Ovary (tissue), 3 donors: ENCODE data around the gene SPOPL.
"Not testable (repeated sequence)": the region's sequence is repeated elsewhere in the genome, so short reads cannot be mapped to it uniquely, and the experiment has no call there.

Source experiments
- EP300 ChIP-seq: sonication (generic); formaldehyde crosslinking; IDR thresholded peaks from one replicate; pipeline ENCODE4 v1.6.1; 2017; ENCODE audit warnings: antibody characterized with exemption
- TF ChIP-seq, protein P1 (sequence below), 3 donors: fragments of 450-650 bp in 2 of 3; fragments of 200-600 bp in 1 of 3; IDR thresholded peaks; one replicate each; pipeline versions ENCODE4 v1.5.1 to v1.8.0; 2016 to 2022; ENCODE audit warnings: antibody characterized with exemption in 3 of 3, mild to moderate bottlenecking in 1 of 3
- donor health status: DM: no; HTN: no; CAD: no.

DNA sequence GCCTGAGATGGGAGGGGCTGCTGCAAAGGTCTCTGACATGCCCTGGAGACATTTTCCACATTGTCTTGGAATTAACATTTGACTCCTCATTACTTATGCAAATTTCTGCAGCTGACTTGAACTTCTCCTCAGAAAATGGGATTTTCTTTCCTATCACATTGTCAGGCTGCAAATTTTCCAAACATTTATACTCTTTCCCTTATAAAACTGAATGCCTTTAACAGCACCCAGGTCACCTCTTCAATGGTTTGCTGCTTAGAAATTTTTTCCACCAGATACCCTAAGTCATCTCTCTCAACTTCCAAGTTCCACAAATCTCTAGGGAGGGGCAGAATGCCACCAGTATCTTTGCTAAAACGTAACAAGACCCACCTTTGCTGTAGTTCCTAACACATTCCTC is 22.8 kb downstream of the SPOPL start:
- TF ChIP-seq, protein P1, sequence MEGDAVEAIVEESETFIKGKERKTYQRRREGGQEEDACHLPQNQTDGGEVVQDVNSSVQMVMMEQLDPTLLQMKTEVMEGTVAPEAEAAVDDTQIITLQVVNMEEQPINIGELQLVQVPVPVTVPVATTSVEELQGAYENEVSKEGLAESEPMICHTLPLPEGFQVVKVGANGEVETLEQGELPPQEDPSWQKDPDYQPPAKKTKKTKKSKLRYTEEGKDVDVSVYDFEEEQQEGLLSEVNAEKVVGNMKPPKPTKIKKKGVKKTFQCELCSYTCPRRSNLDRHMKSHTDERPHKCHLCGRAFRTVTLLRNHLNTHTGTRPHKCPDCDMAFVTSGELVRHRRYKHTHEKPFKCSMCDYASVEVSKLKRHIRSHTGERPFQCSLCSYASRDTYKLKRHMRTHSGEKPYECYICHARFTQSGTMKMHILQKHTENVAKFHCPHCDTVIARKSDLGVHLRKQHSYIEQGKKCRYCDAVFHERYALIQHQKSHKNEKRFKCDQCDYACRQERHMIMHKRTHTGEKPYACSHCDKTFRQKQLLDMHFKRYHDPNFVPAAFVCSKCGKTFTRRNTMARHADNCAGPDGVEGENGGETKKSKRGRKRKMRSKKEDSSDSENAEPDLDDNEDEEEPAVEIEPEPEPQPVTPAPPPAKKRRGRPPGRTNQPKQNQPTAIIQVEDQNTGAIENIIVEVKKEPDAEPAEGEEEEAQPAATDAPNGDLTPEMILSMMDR (IDR thresholded peaks at IDR 0.05), result not testable (repeated sequence)
- TF ChIP-seq EP300, result not testable (repeated sequence)
